Sciatic nerve (tissue), 2 donors: ENCODE data around the gene ZC3H15. TPM values are rescaled to one million over a fixed set of nuclear protein-coding genes. Genes with fewer than 3 reads are reported as not detected.

ENCODE experiments used
- ATAC-seq: fragments of 200-7000 bp; cut with Tn5 transposase; one replicate; pipeline ENCODE4 v1.9.1; 2020; ENCODE audit warnings: mild to moderate bottlenecking, moderate library complexity
- DNase-seq: peaks from one replicate; pipeline ENCODE4 v3.0.0-alpha.2; 2020; ENCODE audit warnings: low spot score
- intact Hi-C: fragments of 100-400 bp; cut with DNase I; formaldehyde crosslinking; loops from one replicate; pipeline ENCODE4 v1.14.2; 2022
- total RNA-seq: library from RNA; stranded (reverse); fragmentation: NEBNext Ultra II Directional; extraction: Animal tissue kit (Norgen Biotek cat#: 25700); gene quantifications from one replicate; pipeline ENCODE4 v1.2.1, GENCODE V29; 2021
- donor health status: DM: no; HTN: no; CAD: no.
- donor health status: DM: no; HTN: no; CAD: no.

ZC3H15 gene
- total RNA-seq, 1 donor from 2014 or later, result 53.5 TPM

- ATAC-seq, result no peak
- no peak for DNase-seq
- intact Hi-C loops, result no loop called here
Observed at GRCh38 chr2:186533717-186534116, 47.7 kb downstream of the ZC3H15 start.

- DNase-seq, result no peak
- intact Hi-C loops, result no loop called here
- ATAC-seq, result no peak
Observed at GRCh38 chr2:186534406-186534805, 48.3 kb downstream of the ZC3H15 start.

GRCh38 chr2:186535861-186536260 is 49.8 kb downstream of the ZC3H15 start:
- DNase-seq (no peak), ATAC-seq (no peak)
- intact Hi-C loops, result no loop called here

- intact Hi-C loops, result no loop called here
- DNase-seq (no peak), ATAC-seq (no peak)
Observed at GRCh38 chr2:186537019-186537418, 51.0 kb downstream of the ZC3H15 start.

- ATAC-seq (no peak), DNase-seq (no peak)
- intact Hi-C loops, result no loop called here
Observed at GRCh38 chr2:186540941-186541340, 54.9 kb downstream of the ZC3H15 start.

GRCh38 chr2:186542002-186542401 is 55.9 kb downstream of the ZC3H15 start:
- no peak for DNase-seq
- intact Hi-C loops, result no loop called here
- ATAC-seq, result no peak

- ATAC-seq, result no peak
- DNase-seq, result no peak
- intact Hi-C loops, result no loop called here
Observed at GRCh38 chr2:186543561-186544131, 57.6 kb downstream of the ZC3H15 start.

GRCh38 chr2:186544255-186544675 is 58.2 kb downstream of the ZC3H15 start:
- intact Hi-C loops, result no loop called here
- no peak for DNase-seq
- no peak for ATAC-seq

GRCh38 chr2:186546846-186547245 is 60.8 kb downstream of the ZC3H15 start:
- DNase-seq (no peak), ATAC-seq (no peak)
- intact Hi-C loops, result no loop called here

GRCh38 chr2:186551323-186552050 is 65.4 kb downstream of the ZC3H15 start:
- ATAC-seq (no peak), DNase-seq (no peak)
- intact Hi-C loops, result no loop called here

GRCh38 chr2:186554429-186554828 is 68.4 kb downstream of the ZC3H15 start:
- ATAC-seq (no peak), DNase-seq (no peak)
- intact Hi-C loops, result no loop called here

GRCh38 chr2:186554850-186555671 is 69.0 kb downstream of the ZC3H15 start:
- no peak for ATAC-seq
- intact Hi-C loops, result no loop called here
- DNase-seq, result no peak

- no peak for DNase-seq
- intact Hi-C loops, result no loop called here
- ATAC-seq, result no peak
Observed at GRCh38 chr2:186558512-186559276, 72.6 kb downstream of the ZC3H15 start.

Other genes starting within 250 kb of the ZC3H15 start
- gene ITGAV, start 103.8 kb downstream of the ZC3H15 start, total RNA-seq, result 106 TPM
- 16.8 TPM for gene FAM171B, start 207.8 kb downstream of the ZC3H15 start, total RNA-seq